Astrocyte of the spinal cord (primary cell): ENCODE data around the gene TBC1D22A.

Experiments used
- DNase-seq: peaks from one replicate; pipeline ENCODE4 v3.0.0; 2011; ENCODE audit warnings: low read depth, low spot score
- H3K4me3 ChIP-seq: 2 replicates; pipeline ENCODE4 v1.5.1; 2011; ENCODE audit warnings: low read depth, mild to moderate bottlenecking, low read length, moderate library complexity
- CTCF ChIP-seq: IDR thresholded peaks from 2 replicates; pipeline ENCODE4 v1.5.1; 2012; ENCODE audit warnings: low read depth, mild to moderate bottlenecking, low read length, inconsistent platforms
- in situ Hi-C: cut with HindIII; loops from 2 replicates; pipeline ENCODE4 v1.10.0; 2017; ENCODE audit warnings: low sequenced_read_pairs

TBC1D22A gene

GRCh38 chr22:47202819-47203553 is 440.5 kb downstream of the TBC1D22A start:
- no peak for TF ChIP-seq CTCF
- no peak overlapping the region for H3K4me3 ChIP-seq
- no peak for DNase-seq
- in situ Hi-C loops, result no loop called here

GRCh38 chr22:47203554-47203991 is 441.1 kb downstream of the TBC1D22A start:
- DNase-seq, result no peak
- in situ Hi-C loops, result no loop called here
- H3K4me3 ChIP-seq, result no peak overlapping the region
- no peak for TF ChIP-seq CTCF

- in situ Hi-C loops, result no loop called here
- no peak overlapping the region for H3K4me3 ChIP-seq
- no peak for TF ChIP-seq CTCF
- no peak for DNase-seq
Observed at GRCh38 chr22:47204002-47204979, 441.8 kb downstream of the TBC1D22A start.

- TF ChIP-seq CTCF, result no peak
- H3K4me3 ChIP-seq, result no peak overlapping the region
- in situ Hi-C loops, result no loop called here
- DNase-seq, result no peak
Observed at GRCh38 chr22:47205081-47205491, 442.6 kb downstream of the TBC1D22A start.

GRCh38 chr22:47205554-47205953 is 443.1 kb downstream of the TBC1D22A start:
- TF ChIP-seq CTCF, result no peak
- no peak overlapping the region for H3K4me3 ChIP-seq

GRCh38 chr22:47206164-47206563 is 443.7 kb downstream of the TBC1D22A start:
- TF ChIP-seq CTCF, result no peak
- no peak overlapping the region for H3K4me3 ChIP-seq
- in situ Hi-C loops, result no loop called here
- DNase-seq, result no peak

More at GRCh38 chr22:47205554-47205953, 443.1 kb downstream of the TBC1D22A start:
- in situ Hi-C loops, result no loop called here
- no peak for DNase-seq
